D721Med (cell line): ENCODE results near the gene RHPN2.
"Not testable (repeated sequence)": the region's sequence is repeated elsewhere in the genome, so short reads cannot be mapped to it uniquely, and the experiment has no call there.

ENCODE experiments used
- DNase-seq: peaks from one replicate; pipeline ENCODE4 v3.0.0; 2011; ENCODE audit warnings: low spot score; ENCODE audit not compliant: insufficient read length
- FAIRE-seq: peaks from 2 replicates; lab custom pipeline; 2011; peaks lifted over from hg19 to GRCh38; lab: Jason Lieb, UNC
- CTCF ChIP-seq: IDR thresholded peaks from 2 replicates; pipeline ENCODE4 v1.5.1; 2012; ENCODE audit warnings: mild to moderate bottlenecking, control low read depth; ENCODE audit not compliant: insufficient read depth; ENCODE audit errors: missing control alignments

Gene RHPN2

GRCh38 chr19:33024398-33024797 lies 40.3 kb downstream of the RHPN2 start:
- no peak for TF ChIP-seq CTCF
- FAIRE-seq (no peak), DNase-seq (no peak)

GRCh38 chr19:33022472-33023116 lies 42.1 kb downstream of the RHPN2 start:
- DNase-seq: no peak
- no peak for TF ChIP-seq CTCF
- FAIRE-seq: no peak

DNA sequence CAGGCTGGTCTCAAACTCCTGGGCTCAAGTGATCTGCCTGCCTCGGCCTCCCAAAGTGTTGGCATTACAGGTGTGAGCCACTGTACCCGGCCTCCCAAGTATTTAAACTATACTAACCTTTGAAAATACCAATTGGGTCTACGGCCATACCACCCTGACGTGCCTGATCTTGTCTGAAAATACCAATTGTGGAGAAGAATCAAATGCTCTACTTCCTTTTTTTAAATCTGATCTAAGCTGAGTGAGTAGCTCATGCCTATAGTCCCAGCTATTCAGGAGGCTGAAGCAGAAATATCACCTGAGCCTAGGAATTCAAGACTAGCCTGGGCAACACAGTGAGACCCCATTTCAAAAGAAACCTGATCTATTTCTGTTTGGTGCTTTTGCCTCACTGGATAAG lies 53.8 kb downstream of the RHPN2 start:
- not testable (repeated sequence) for FAIRE-seq, DNase-seq

DNA sequence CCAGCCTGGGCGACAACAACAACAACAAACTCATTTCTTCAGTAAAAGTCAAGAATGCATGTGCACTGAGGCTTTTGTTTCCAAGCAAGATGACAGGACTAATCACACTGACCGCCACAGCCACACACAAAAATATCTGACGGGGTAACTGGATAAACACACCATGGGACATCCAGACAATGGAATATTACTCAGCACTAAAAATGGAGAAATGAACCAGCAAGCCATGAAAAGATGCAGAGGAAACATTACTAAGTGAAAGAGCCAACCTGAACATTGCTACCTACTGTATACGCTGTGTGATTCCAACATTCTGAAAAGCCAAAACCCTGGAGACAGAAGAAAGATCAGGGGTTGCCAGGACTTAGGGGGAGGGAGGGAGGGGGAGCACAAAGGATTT lies 56.0 kb downstream of the RHPN2 start:
- TF ChIP-seq CTCF: no peak
- DNase-seq (no peak), FAIRE-seq (no peak)

GRCh38 chr19:33005440-33005839 lies 59.2 kb downstream of the RHPN2 start:
- no peak for FAIRE-seq
- DNase-seq: no peak
- no peak for TF ChIP-seq CTCF

DNA sequence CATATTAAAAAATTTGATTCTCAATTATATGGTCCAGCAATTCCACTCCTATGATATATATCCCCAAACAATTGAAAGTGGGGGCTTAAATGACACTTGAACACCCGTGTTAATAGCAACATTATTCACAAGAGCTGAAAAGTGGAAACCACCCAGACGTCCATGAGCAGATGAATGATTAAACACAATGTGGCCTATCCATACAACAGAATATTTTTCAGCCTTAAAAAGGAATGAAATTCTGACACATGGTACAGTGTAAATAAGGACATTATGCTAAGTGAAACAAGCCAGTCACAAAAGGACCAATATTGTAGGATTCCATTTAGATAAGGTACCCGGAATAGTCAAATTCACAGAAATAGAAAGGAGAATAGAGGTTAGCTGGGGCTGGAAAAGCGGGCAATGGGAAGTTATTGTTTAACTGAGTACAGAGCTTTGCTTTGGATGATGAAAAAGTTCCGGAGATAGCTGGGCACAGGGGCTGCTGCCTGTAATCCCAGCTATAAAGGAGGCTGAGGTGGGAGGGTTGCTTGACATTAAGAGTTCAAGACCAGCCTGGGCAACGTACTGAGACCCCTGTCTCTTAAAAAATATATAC lies 61.2 kb downstream of the RHPN2 start:
- not testable (repeated sequence) for DNase-seq, FAIRE-seq

DNA sequence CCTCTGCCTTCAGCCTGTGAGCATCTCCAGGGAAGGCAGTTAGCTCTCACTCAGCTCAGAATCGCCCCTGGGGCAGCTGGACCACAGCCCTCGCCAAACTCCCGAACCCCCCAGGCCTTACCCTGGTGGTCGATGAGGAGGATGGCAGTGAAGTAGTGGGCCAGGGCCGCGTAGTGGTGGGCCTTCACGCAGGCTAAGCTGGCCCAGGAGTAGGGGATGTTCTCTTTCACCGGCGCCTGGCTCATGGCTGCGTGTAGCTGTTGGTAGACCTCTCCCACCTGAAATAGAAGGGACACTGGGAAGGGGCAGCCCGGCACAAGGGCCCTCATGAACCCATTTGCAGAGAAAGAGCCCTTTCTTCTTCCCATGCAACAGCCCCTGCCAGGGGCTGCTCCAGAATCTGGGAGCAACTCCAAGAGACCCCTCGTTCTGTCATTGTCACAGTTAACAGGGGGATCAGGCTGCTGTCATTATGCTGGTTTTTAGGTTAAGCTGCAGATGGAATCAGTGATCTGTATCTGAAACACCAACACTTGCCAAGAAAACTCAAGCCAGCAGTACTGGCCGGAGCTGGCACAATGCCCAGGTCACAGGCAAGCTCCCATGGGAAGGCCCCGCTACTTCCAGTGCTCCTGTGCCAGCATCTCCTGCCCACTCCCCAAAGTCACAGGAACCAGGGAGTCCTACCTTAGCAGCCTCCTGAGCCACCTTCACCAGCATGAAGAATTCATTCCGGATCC lies 62.4 kb downstream of the RHPN2 start:
- not testable (repeated sequence) for FAIRE-seq, DNase-seq

DNA sequence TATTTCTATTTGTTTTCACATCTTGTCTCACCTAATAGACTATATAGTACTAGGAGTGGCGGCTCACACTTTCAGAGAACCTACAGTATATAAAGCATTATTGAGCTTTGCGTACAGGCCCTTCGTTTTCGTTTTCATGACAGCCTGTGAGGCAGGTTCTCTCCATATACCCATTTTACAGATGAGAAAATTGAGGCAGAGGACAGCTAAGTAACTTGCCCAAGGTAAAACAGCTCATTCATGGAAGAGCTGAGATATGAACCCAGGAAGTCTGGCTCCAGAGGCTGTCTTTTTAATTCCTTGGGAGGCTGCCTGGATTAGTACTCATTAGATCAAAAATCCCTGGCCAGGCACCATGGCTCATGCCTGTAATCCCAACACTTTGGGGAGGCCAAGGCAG lies 63.8 kb downstream of the RHPN2 start:
- FAIRE-seq (no peak), DNase-seq (no peak)

More for the DNA sequence above, 63.8 kb downstream of the RHPN2 start:
- TF ChIP-seq CTCF: no peak
